Measurements from ENCODE around the gene RBM19.
A peak's percentile ranks its signal among the peaks of the same experiment; 100 is the strongest.

RBM19 gene

GRCh38 chr12:113803759-113804140 lies 162.4 kb downstream of the RBM19 start:
- no peak for DNase-seq (ENCODE audit: low read depth, low spot score)

DNA sequence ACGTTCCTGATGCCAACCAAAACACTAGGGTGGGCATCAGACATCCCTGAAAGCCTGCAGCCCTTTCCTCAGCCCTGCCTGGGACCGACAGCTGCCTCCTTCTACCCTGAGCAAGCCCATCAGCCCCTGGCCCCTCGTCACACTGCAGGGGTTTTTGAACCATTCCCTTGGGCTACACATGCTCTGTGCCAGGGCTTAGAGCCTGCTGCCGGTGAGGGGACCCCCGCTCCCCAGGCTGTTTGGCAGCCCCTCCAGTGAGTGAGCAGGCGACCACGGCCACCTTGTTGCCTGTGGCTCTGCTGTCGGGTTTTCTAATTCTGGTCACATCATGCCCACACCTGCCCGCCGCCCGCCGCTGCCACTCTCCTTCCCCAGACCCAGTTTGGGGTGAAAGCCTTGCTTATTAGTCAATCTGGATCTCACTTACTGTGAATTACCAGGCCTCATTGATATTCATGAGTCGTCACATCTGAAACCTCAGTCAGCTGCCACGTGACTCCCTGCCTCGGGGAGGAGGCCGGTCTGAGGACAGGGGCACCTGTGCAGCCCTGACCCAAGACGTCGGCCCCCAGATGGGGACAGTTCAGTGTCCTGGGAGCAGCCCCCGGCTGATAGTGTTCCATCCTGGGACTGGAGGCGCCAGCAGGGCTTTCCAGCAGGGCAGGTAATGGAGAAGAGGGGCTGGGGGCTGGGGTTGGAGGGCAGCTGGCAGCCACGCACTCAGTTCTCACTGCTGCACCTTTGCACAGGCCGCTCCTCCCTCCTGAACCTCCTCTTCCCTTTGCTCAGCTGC lies 163.0 kb downstream of the RBM19 start:
- peak; percentile 33 for DNase-seq (ENCODE audit: low read depth, low spot score)

DNA sequence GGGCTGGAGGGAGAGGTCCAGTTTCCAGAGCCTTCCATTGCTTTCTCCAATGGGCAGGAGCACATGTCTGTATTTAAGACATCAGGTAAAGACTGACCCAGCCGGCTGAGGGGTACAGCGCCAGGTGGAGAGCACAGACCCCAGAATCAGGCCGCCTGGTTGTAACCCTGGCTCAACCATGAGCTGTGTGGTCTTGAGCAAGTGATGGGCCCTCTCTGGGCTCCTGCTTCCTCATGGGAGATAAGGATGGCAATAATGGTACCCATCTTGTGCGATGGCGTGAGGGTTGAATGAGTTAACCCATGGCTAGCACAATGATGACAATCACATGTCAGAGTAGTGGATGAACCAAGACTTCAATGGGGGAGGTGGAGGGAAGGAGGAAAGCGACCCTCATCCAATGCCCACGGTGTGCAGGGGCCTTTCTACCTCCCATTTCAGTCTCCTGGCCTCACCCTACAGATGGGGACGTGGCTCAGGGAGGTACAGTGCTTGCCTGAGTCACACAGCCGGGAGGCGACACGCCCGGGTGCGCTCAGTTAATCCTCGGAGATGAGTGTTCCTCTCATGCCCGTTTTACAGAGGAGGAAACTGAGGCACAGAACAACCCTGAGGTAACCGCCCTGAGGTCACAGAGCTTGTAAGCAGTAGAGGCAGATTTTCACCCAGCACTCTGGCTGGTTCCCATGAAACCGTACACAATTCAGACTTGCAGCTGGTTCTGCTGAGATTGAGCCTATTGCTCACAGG lies 163.9 kb downstream of the RBM19 start:
- DNase-seq (ENCODE audit: low read depth, low spot score) = no peak

DNA sequence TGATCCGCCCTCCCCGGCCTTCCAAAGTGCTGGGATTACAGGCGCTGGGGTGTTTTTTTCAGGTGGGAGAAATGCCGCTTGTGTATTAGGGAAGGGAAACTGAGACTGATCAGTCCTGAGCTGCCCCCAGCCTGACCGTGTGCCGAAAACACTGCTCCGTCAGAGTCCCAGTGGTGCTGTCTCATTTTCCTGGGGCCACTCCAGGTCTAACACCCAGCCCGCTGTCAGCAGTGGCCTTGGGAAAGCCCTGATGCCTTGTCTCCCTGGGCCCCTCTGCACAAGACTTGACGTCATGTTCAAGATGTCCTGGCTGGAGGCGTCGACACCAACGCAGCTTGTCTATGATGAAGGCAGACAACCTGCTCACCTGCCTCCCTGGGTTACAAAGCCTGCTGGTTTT lies 165.9 kb downstream of the RBM19 start:
- no peak for DNase-seq (ENCODE audit: low read depth, low spot score)

- DNase-seq (ENCODE audit: low read depth, low spot score) = no peak
These were observed 167.6 kb downstream of the RBM19 start for GRCh38 chr12:113798552-113798951.

GRCh38 chr12:113797535-113797868 lies 168.6 kb downstream of the RBM19 start:
- no peak for DNase-seq (ENCODE audit: low read depth, low spot score)

- DNase-seq (ENCODE audit: low read depth, low spot score) = no peak
These were observed 169.1 kb downstream of the RBM19 start for GRCh38 chr12:113796852-113797534.

DNA sequence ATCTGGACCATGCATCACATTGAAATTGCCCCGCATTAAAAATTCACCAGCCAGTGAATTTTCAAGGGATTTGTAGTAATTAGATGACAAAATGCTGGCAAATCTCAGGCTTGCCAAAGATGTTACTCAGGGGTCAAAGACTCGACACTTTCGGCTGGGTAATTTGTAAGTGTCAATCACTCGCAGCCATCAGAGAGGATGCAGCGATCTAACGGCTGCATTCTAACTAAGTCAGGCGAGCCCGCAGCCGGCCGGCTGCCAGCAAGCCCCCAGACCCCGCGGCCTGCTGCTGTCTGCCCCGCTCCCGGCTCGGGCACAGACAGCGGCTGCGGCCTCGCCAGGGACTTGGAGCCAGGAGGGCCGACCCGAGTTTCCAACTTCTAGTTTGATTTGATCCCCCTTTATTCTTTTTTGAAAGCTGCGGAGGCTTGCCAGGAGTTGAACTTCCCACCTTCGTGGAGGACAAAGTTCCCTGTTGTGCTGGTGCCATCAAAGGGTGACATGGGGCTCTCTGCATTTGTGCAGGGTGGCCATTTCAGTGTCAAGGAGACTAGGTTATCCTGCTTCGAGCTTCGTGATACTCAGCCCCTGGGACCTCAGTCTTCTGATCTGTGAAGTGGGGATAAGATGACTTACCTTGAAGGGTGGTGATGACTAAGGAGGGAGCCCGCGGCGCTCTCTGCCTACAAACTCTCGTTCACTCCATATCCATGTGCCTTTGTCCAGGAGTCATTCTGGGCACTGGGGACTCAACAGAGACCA lies 169.9 kb downstream of the RBM19 start:
- peak; percentile 39 for DNase-seq (ENCODE audit: low read depth, low spot score)

DNA sequence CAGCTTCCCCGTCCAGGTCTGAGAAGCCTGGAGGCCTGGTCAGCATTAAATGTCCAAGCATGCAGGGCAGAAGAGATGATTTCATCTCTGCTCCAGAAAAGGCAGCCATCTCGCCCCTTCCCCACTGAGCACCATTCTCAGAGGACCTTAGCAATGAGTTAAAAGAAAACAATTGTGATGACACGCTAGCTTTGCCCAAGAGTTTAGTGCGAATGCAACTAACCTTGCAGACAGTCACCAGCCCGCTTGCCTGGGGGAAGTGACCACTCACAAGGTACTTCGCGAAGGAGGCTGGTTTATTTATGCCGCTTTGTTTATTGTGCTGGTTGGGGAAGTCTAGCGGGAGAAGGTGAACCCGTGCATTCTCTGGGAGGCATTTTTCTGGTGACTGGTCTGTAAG lies 170.7 kb downstream of the RBM19 start:
- no peak for DNase-seq (ENCODE audit: low read depth, low spot score)

- no peak for DNase-seq (ENCODE audit: low read depth, low spot score)
These were observed 171.4 kb downstream of the RBM19 start for GRCh38 chr12:113794774-113795173.

DNA sequence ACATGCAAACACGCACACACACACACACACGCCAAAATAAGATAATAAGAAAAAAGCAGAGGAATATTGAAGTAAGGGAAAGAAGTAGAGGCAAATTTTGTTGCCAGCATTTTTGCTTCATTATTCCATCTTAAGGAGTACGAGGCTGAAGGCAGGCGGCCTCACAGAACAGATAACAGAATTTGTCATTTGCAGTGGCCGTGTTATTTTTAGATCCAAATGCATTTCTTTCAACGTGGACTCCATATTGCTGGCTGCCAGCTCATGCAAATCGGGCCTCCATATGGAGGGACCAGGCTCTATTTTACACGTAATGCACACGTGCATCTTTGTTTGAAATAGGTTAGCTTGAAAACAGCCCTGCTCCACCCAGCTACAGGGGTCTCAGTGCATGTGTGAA lies 172.9 kb downstream of the RBM19 start:
- no peak for DNase-seq (ENCODE audit: low read depth, low spot score)

- DNase-seq (ENCODE audit: low read depth, low spot score) = no peak
These were observed 173.7 kb downstream of the RBM19 start for GRCh38 chr12:113792450-113792849.

DNA sequence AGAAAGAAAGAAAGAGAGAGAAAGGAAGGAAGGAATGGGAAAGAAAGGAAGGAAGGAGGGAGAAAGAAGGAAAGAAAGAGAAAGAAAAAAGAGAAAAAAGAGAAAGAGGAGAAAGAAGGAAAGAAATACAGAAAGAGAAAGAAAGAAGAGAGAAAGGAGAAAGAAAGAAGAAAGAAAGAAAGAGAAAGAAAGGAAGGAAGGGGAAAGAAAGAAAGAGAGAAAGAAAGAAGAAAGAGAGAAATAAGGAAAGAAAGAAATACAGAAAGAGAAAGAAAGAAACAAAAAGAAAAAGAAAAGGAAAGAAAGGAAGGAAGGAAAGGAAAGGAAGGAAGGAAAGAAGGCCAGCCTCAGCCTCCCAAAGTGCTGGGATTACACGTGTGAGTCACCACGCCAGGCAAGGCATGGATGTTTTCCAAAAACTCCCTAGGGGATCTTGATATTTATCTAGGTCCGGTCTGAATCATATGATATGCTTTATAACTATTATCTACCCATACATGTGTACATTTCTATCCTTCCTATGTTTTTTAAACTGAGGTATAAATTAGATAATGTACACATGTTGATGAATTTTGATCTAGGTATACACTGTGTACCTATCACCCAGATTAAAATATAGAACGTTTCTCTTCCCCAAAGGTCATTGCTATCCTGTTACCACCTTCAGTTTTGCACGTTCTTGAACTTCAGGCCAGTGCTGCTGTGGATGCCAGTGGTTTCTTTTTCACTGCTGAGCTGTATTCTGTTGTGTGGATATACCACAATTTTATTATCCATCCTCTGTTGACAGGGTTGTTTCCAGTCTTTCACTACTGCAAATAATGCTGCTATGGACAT lies 177.9 kb downstream of the RBM19 start:
- no peak for DNase-seq (ENCODE audit: low read depth, low spot score)

- DNase-seq (ENCODE audit: low read depth, low spot score) = no peak
These were observed 180.0 kb downstream of the RBM19 start for GRCh38 chr12:113786107-113786506.

DNA sequence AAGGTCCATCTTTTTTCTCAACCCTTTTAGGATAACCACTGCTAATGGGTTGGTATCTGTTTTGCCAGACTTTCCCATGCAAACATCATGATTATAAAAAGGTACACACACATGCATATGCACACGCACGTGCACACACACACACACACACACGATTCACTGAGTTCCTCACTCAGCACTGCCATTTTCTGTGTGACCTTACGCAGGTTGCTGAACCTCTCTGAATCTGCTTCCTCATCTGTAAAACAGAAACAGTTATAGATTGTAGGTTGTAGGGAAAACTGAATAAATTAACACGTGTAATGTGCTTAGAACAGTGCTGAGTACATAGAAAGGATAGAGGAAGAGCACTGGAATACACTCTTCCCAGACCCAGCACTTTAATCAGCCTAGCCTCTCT lies 182.3 kb downstream of the RBM19 start:
- DNase-seq (ENCODE audit: low read depth, low spot score) = no peak

GRCh38 chr12:113782873-113783272 lies 183.3 kb downstream of the RBM19 start:
- no peak for DNase-seq (ENCODE audit: low read depth, low spot score)

- no peak for DNase-seq (ENCODE audit: low read depth, low spot score)
These were observed 184.5 kb downstream of the RBM19 start for GRCh38 chr12:113781415-113782198.

GRCh38 chr12:113779774-113780173 lies 186.4 kb downstream of the RBM19 start:
- DNase-seq (ENCODE audit: low read depth, low spot score) = no peak

- peak; percentile 59 for DNase-seq (ENCODE audit: low read depth, low spot score)
These were observed 187.5 kb downstream of the RBM19 start for GRCh38 chr12:113778432-113779132.

DNA sequence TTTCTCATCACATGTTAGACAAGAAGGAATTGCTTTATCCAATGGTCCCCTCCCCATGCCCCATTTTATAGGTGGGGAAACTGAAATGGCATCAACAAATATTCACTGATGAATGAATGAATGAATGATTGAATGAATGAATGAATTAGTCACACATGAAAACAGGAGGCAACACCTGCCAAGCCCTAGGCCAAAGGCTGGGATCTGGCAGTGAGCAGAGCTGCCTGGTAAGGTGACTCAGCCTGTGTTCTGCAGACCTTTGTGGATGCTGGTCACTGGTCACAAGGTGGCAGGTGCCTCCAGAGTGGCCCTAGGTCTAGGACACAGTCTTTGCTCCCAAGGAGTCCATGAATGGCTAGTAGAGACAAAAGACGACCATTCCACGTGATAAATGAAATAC lies 188.4 kb downstream of the RBM19 start:
- DNase-seq (ENCODE audit: low read depth, low spot score) = no peak
